Body of pancreas (tissue), 4 donors: ENCODE results near the gene LMO1.

Source experiments
- POLR2A ChIP-seq, 3 donors: fragments of 450-650 bp; IDR thresholded peaks; one replicate each; pipeline ENCODE4 v1.6.1; 2016; ENCODE audit warnings: antibody characterized with exemption in 3 of 3, mild to moderate bottlenecking in 2 of 3
- TF ChIP-seq, protein P1 (sequence below), 7 experiments: fragments of 450-650 bp in 4 of 7; fragments of 200-600 bp in 3 of 7; sonication (generic) in 3 of 7; IDR thresholded peaks; one replicate each; pipeline ENCODE4 v1.5.1; 2016 to 2019; ENCODE audit warnings: antibody characterized with exemption in 7 of 7

DNA sequence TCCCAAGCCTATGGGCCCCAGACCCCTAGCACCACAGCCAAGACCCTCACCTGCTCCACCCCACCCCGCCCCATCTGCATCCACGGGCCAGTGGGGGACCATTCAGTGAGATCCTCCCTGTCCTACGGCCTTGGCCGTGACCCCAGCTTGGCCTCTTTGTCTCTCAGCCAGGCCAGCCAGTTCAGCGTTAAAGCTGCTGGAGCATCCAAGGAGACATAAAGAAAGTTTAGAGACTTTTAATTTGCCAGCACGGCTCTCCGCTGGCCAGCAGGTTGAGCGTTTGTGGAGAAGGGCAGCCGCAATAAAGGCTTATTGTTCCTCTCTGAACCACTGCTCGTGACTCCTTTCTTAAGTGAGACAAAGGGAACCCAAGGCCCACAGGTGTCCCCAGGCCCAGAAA, 49.3 kb upstream of the LMO1 start:
- TF ChIP-seq, protein P1, sequence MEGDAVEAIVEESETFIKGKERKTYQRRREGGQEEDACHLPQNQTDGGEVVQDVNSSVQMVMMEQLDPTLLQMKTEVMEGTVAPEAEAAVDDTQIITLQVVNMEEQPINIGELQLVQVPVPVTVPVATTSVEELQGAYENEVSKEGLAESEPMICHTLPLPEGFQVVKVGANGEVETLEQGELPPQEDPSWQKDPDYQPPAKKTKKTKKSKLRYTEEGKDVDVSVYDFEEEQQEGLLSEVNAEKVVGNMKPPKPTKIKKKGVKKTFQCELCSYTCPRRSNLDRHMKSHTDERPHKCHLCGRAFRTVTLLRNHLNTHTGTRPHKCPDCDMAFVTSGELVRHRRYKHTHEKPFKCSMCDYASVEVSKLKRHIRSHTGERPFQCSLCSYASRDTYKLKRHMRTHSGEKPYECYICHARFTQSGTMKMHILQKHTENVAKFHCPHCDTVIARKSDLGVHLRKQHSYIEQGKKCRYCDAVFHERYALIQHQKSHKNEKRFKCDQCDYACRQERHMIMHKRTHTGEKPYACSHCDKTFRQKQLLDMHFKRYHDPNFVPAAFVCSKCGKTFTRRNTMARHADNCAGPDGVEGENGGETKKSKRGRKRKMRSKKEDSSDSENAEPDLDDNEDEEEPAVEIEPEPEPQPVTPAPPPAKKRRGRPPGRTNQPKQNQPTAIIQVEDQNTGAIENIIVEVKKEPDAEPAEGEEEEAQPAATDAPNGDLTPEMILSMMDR (IDR thresholded peaks at IDR 0.05) = no peak
- TF ChIP-seq POLR2A (IDR thresholded peaks at IDR 0.05) = no peak
